Stimulated activated CD8-positive, alpha-beta memory T cell treated with anti-CD3 and anti-CD28 coated beads, Interleukin-2, amount 100 ng/mL, for 1 hour (primary cell): Measurements from ENCODE around the gene TMEM259.
A peak's percentile ranks its signal among the peaks of the same experiment; 100 is the strongest.

Experiments
- DNase-seq, 2 donors: peaks; one replicate each; pipeline ENCODE4 v3.0.0-alpha.2; 2020; ENCODE audit warnings: low read depth in 2 of 2

The TMEM259 gene

DNA sequence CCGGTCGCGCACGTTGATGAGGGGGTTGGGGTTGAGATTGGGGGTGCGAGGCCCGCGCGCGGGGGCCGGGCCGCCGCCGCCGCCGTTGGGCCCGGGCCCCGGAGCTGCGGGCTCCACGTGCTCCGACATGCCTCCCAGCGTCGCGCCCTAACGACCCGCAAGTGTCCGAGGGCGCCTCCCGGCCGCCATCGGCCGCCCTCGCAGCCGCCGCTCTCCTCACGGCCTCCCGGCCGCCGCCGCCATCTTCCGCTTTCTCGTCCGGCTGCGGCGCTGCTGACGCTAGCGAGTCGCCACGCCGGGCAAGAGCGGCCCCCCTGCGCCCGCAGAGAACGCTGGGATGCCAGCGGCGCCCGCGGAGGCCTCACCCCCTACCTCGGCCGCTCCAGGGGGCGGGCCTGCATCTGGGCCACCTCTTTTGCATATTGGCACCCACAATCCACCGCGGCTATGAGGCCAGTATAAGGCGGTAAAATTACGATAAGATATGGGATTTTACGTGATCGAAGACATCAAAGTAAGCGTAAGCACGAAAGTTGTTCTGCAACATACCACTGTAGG, at the start of gene TMEM259:
Gene TMEM259 (minus strand): TSS at position 256 of the 558 bp plus-strand sequence. CDS start 127 bp downstream, at position 129.
- peak; percentile 94 to 97 for DNase-seq

DNA sequence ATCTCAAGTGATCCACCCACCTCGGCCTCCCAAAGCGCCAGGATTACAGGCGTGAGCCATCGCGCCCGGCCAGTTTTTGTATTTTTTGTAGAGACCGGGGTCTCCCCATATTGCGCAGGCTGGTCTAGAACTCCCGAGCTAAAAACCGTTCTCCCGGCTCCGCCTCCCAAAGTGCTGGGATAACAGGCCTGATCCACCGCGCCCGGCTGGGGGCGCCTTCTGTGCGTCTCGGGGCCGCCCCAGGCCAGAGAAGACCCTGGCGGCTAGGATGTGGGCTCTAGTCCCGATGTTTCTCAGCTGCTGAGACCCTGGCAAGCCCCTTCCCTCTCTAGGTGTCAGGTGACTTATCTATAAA, 49.6 kb upstream of the TMEM259 start:
- DNase-seq, result no peak

DNA sequence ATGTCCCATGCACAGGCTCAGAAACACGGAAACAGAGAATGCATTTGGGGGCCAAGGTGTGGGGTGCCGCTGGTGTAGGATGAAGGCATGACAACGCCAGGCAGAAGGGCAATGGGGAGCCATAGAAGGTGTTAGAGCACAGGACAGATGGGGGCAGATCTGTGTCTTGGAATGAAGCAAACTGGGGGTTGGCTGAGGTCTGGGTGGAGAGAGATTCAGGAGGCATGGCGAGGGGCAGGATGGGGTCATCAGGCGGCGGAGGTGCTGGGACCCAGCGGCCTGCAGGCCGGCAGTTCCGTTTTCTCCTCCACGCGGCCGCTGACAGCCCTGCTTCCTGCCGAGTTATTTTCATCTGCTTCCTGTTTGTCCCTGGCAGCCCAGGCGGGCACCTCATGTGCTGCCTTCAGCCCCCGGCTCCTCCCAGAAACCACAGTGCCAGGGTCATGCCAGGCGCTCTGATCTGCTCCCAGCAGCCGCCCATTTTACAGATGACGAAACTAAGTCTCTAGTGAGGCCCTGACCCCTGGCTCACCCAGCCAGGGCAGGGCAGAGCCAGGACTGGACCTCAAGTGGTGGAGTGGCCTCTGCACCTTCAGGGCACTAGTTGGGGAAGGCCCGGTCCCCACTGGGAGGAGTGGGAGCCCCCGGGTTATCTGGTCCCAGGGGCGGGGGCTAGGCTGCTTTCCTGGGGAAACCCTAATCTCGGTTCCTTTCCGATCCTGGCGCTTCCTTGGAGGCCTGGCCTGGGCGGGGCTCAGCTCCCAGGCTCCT, 48.3 kb upstream of the TMEM259 start:
- no peak for DNase-seq

DNA sequence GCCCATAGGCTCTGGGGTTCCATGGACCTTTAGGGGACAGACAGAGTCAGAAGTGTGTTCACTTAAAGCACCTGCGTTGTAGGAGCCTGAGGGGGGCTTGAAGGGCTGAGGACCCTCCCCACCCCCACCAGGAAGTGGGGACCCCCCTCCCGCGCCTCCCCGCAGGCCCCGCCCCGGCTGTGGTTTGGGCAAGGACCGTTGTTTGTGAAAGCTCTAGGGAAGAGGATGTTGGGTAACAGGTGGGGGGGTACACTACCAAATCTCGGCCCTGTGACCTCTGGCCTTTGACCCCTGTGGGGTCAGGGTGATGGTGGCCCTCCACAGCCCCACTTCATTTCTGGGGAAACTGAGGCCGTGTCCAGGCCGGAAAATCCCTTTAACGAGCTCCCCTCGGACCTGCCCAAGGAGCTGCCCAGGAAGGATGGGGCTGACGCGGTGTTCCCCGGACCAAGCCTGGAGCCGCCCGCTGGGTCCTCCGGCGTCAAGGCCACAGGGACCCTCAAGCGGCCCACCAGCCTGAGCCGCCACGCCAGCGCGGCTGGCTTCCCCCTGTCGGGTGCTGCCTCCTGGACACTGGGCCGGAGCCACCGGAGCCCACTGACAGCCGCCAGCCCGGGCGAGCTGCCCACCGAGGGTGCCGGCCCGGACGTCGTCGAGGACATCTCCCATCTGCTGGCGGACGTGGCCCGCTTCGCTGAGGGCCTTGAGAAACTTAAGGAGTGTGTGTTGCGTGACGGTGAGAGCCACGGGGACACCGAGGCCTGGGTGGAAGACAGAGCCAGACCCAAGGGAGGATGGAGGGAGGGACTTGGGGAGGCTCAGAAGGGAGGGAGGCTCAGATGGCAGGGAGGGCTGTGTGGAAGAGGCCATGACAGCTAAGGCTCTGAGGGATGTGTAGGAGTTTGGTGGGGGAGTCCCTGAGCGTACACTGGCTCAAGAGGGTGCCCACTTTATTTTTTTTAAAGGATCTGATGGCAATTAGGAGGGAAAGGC, 47.4 kb upstream of the TMEM259 start:
- no peak for DNase-seq

DNA sequence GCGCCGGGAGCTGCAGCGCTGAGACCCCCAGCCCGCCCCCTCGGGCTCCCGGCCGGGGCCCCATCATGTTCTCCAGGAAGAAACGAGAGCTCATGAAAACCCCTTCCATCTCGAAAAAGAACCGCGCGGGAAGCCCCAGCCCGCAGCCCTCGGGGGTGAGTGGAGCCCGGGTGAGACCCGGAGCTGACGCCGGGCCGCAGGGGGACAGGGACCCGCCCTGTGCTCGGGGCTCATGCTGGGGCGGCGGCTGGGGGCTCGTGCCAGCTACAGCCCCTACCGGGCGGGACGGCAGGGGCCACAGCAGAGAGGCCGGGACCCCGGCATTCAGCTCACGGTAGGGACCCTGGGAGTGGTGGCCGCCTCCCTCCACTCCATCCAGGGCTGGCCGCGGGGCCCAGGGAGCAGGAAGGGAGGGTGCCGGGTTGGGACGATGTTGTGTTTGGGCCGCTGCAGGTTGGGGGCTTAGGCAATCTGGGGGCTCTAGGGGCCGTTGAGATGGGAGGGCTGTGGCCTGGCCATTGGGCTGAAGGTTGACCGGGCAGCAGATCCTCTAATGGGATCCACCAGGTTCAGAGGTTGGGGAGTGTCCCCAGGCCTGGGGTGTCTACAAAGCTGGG, 46.5 kb upstream of the TMEM259 start:
- no peak for DNase-seq

DNA sequence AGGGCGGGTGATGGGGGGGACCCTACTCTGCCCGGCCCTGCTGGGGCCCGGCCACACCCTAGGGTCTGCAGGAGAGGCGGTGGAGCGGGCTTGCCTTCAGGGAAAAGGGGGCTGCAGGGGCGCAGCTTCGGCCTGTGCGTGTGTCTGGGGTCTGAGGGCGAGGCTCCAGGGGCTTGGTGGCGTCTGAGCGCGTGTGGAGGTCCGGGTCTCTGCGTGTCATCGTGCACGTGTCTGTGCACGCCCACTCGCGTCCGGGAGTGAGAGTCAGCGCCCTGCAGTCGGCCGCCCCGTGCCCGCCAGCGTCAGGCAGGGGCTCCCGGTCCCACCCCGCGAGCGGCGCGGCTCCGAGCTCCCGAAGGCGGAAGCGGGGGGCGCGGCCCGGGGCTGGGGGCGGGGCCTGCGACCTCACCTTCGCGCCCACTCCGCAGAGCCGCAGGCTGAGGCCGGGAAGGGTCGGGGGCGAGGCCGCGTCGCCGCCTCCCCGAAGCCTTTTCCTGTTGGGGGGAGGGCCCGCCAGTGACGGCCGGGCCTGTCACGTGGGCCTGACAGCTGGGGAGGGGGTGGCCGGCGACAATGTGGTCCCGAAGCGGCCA, 45.9 kb upstream of the TMEM259 start, which contains the start of gene ARHGAP45:
Gene ARHGAP45 (plus strand): TSS at position 420 of the 593 bp plus-strand sequence. CDS start 239 bp downstream, outside the sequence.
- DNase-seq, result peak; percentile 67 to 69

DNA sequence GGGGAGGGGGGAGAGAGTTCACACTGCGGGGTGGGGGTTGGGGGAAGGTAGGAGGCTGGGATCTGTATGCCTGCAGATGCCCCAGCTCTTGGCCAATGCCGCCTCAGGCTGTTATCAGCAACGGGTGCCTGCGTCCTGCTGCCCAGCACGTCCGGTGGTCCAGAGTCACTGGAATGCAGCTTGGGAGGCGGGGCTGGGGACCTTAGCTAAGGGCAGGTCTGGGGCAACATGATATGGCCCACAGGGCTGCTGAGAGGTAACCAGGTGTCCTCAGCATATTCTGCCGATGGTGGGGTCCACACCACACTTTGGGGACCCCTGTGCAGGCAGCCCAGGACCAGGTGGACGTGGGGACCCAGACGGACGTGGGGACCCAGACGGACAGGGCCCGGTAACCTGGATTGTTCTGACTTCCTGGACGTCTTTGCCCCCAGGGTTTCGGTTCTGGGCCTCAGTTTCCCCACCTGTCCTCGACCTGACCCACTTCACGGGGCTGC, 45.4 kb upstream of the TMEM259 start:
- DNase-seq, result no peak

DNA sequence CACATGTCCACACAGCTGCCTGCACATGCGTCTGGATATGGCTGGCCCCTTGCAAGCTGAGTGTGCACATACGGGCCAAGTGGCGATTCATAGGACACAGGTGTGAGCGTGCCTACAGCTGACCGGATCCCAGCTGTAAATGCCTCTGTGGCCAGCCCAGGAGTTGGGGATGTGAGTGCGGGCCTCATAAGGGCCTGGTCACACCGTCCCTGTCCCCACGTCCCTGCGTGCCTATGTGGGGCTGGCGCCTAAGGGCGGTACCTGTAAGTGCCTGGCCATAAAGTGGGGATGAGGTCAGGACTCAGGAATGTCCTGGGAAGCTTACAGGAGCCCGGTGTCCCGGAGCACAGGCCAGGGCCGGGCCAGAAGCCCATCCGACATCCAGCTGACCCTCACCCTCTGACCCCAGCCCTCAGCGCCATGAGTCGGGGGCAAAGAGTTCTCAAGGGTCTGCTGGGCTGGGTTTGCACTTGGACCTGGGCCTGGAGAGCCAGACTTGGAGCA, 44.7 kb upstream of the TMEM259 start:
- no peak for DNase-seq

DNA sequence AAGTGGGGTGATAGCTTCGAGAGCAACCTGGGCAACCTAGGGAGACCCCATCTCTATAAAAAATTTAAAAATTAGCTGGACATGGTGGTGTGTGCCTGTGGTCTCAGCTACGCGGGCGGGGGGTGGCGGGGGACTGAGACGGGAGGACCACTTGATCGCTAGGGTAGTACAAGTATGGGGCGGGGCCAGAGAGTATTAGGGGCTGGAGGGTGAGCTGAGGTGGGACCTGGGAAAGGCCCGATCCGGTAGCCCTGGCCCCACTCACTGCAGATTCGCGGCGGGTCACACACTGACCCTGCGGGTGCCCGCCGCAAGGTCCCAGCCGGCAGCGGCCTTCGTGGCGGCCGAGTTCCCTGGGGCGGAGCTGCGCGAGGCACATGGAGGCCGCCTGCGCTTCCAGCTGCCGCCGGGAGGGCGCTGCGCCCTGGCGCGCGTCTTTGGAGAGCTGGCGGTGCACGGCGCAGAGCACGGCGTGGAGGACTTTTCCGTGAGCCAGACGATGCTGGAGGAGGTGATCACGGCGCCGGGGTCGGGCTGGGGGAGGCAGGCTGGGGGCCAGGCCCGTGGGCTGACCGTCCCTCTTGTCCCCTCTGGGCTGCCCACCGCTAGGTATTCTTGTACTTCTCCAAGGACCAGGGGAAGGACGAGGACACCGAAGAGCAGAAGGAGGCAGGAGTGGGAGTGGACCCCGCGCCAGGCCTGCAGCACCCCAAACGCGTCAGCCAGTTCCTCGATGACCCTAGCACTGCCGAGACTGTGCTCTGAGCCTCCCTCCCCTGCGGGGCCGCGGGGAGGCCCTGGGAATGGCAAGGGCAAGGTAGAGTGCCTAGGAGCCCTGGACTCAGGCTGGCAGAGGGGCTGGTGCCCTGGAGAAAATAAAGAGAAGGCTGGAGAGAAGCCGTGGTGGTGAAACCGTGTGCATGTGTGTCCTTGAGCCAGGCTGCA, 44.0 kb upstream of the TMEM259 start:
- DNase-seq, result peak in 1 of 2 donors; percentile 53

DNA sequence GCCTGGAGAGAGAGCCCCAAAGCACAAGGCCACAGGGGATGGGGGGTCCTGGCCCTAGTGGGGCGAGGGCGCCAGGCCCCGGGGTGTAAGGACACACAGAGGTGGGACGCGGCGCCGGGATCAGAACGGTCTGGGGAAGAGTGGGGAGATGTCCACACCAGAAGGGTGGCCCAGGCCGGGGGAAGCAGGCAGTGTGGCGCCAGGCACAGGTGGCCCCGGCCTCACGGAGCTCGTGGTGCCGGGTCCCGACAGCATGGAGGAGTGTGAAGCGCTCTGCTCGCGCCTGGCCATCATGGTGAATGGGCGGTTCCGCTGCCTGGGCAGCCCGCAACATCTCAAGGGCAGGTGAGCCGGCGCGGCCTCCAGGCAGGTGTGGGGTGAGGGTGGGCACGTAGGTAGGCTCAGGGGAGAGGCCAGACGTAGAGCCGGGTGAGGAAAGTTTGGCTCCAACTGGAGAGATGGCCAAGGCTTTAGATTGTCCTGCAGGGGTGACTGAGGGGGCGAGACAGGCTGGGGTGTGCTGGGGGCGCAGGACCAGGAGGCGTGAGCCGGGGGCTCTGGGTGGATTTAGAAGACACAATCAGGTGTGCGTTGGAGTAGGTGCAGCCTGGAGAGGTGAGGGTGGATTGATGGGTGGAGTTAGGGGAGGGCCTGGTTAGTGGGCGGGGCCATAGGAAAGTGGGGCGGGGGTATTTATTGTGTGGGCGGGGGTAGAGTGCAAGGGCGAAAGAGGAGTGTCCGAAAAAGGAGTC, 43.2 kb upstream of the TMEM259 start:
- DNase-seq, result no peak

DNA sequence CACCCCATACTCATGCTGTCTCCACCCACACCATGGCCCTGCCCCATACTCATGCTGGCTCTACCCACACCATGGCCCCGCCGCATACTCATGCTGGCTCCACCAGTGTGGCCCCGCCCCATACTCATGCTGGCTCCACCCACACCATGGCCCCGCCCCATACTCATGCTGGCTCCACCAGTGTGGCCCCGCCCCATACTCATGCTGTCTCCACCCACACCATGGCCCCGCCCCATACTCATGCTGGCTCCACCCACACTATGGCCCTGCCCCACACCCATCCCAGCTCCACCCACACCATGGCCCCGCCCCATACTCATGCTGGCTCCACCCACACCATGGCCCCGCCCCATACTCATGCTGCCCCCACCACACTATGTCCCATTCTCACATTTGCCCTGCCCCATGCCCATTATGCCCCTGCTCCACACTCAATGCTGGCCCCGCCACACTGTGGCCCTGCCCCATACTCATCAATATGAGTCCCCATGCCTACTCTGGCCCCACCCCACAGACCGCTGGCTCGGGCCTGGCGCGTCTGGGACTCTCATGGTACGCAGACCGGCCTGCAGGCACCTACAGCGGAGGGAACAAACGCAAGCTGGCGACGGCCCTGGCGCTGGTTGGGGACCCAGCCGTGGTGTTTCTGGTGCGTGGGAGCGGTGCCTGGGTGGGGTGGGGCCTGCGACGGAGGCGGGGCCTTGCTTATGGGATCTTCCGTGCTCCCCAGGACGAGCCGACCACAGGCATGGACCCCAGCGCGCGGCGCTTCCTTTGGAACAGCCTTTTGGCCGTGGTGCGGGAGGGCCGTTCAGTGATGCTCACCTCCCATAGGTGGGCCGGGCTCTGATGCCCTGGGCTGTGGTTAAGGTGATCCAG, 42.3 kb upstream of the TMEM259 start:
- DNase-seq, result no peak

DNA sequence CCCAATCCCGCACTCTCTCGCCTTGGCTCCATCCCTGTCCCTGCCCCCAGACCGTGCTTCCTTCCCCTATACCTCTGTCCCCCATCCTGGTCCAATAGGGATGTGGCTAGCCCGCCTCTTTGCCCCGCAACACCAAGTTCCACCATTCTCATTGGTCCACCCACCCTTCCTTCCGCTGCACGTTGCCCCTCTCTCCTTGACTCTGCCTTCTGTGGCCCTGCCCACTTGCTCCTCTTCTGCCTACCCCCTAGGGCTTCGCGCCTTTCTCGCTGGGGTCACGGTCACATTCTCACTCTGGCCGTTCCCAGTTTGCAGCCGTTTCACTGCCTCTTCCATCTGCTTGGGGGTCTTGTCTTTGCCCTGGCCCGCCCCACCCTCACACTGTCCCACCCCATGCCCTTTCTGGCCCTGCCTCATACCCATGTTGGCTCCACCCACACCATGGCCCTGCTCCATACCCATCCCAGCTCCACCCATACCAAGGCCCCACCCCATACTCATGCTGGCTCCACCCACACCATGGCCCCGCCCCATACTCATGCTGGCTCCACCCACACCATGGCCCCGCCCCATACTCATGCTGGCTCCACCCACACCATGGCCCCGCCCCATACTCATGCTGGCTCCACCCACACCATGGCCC, 41.6 kb upstream of the TMEM259 start:
- no peak for DNase-seq

DNA sequence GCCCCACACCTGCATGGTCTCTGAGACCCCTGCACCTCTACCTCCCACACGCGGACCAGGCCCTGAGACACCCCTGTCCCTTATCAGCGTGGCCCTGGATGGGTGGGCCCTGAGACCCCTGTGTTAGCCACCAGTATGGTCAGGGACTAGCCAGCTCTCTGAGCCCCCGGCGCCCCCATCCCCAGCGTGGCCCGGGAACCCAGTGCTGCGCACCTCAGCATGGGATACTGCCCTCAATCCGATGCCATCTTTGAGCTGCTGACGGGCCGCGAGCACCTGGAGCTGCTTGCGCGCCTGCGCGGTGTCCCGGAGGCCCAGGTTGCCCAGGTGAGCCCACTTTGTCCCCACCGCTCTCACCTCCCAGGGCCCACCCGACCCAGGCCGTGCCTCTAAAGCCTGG, 41.1 kb upstream of the TMEM259 start:
- no peak for DNase-seq

DNA sequence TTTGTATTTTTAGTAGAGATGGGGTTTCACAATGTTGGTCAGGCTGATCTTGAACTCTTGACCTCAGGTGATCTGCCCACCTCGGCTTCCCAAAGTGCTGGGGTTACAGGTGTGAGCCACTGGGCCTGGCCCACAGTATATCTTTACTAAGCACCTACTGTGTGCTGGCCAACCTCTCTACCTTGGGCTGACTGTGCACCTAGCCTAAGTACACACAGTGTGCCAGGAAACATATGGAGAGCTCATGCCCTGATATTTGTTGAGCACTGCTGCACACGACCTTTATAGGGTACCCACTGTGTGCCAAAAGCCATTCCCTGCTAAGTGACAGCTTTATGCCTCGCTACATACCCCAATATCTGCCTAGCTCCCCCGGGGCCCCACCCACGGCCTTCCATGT, 39.8 kb upstream of the TMEM259 start:
- DNase-seq, result no peak

DNA sequence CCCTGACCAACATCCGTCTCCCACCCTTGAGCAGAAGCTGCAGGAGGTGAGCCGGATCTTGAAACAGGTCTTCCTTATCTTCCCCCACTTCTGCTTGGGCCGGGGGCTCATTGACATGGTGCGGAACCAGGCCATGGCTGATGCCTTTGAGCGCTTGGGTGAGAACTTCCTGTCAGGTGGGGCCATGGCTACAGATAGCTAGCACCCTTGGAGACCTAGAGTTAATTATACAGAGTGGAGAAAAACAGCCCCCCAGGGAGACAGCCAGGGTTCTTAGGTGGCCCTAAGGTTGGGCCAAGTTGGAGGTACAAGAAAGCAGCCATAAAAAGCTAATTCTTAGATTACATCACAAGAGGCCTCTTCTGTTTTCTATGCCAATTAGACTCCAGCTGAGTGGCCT, 37.2 kb upstream of the TMEM259 start:
- no peak for DNase-seq

DNA sequence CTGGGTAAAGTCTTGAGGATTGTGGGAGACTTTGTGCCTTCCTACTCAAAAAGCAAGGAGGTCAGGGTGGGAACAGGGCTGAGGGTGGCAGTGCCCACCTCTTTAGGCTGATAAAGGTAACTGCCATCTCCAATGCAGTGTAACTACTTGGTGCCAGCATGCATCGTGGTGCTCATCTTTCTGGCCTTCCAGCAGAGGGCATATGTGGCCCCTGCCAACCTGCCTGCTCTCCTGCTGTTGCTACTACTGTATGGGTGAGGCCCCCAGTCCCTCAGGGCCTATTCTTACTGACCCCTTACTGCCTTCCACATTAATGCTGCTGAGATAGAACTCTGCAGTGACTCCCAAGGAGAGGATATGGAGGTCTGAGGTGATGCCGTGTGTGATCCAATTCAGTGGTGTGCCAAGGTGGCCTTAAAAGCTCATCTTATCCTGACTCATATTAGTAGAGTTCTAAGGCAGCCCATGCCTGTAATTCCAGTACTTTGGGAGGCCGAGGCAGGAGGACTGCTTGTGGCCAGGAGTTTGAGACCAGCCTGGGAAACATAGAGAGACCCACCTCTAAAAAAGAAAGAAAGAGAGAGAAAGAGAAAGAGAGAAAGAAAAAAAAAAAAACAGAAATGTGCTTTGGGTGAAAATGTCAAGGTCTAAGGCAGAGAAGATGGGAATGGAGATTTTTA, 36.4 kb upstream of the TMEM259 start:
- no peak for DNase-seq
